Neutrophil (primary cell): ENCODE data around the gene NKX2-1.

Experiments
- H3K27ac ChIP-seq: fragments of 200-600 bp; sonication (generic); 2 replicates; pipeline ENCODE4 v1.5.1; 2016; ENCODE audit warnings: mild to moderate bottlenecking, moderate library complexity
- H3K27me3 ChIP-seq: fragments of 200-600 bp; sonication (generic); 2 replicates; pipeline ENCODE4 v1.6.0; 2016; ENCODE audit warnings: mild to moderate bottlenecking
- H3K36me3 ChIP-seq: fragments of 200-600 bp; sonication (generic); 2 replicates; pipeline ENCODE4 v1.5.1; 2017
- H3K4me1 ChIP-seq, 2 experiments: fragments of 200-600 bp in 1 of 2; sonication (generic) in 1 of 2; 1 replicate in 1 of 2; 2 replicates in 1 of 2; pipeline versions ENCODE4 v1.5.1 to v1.6.1; 2013 to 2016; ENCODE audit warnings: low read depth in 1 of 2, low read length in 1 of 2, mild to moderate bottlenecking in 1 of 2, moderate library complexity in 1 of 2; ENCODE audit not compliant: control insufficient read depth in 1 of 2, insufficient read depth in 1 of 2
- H3K4me3 ChIP-seq, 2 experiments: fragments of 200-600 bp in 1 of 2; sonication (generic) in 1 of 2; 1 replicate in 1 of 2; 2 replicates in 1 of 2; pipeline ENCODE4 v1.5.1; 2013 to 2016; ENCODE audit warnings: low read depth in 1 of 2, low read length in 1 of 2, mild to moderate bottlenecking in 1 of 2, moderate library complexity in 1 of 2
- H3K9me3 ChIP-seq: fragments of 200-600 bp; sonication (generic); 2 replicates; pipeline ENCODE4 v1.5.1; 2016
- TF ChIP-seq, protein P1 (sequence below): fragments of 200-600 bp; sonication (generic); IDR thresholded peaks from 2 replicates; pipeline ENCODE4 v1.5.1; 2016; ENCODE audit warnings: antibody characterized with exemption

The NKX2-1 gene

DNA sequence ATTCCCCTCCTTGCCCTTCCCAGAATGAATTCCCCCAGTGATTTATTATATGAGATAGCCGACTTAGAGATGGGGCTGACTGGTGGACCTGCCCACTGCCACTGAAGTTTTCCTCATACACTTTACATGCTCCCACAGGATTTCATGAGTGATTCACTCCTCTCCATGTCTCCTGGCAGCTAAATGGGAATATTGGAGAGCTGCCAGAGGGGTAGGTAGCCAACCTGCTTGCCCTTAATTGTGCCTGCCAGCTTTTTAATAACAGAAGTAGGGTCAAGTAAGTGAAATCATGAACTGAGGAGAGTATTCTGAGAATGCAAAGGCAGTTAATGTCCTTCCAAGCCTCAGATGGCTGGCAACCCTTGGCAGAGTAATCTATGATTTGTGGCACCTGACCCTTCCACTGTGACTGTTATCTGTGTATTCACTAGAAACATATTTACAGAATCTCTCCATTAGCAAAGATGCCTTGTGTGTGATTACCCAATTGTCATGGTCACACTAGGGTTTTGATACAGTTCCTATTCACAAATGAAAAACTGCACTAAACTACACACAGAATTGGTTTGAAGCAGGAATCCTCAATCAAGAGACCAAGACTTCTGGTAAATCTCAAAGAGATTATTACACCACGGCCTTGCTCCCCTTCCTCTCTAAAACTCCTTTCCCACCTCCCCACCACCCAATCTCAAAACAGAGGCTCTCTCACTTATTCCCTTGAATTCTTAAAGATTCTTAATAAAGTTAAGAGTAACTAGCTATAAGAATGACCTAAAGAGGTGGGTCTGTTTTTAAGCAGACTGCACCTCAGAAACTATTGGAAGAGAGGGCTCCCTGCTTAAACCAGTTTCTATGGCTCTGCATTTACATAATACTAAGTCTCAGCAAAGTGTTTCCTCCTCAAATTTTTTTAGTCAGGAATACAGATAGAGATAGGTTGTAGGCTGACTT is 17.2 kb downstream of the NKX2-1 start:
- no peaks in the 10 kb centered on the region for H3K4me1 ChIP-seq
- TF ChIP-seq, protein P1, sequence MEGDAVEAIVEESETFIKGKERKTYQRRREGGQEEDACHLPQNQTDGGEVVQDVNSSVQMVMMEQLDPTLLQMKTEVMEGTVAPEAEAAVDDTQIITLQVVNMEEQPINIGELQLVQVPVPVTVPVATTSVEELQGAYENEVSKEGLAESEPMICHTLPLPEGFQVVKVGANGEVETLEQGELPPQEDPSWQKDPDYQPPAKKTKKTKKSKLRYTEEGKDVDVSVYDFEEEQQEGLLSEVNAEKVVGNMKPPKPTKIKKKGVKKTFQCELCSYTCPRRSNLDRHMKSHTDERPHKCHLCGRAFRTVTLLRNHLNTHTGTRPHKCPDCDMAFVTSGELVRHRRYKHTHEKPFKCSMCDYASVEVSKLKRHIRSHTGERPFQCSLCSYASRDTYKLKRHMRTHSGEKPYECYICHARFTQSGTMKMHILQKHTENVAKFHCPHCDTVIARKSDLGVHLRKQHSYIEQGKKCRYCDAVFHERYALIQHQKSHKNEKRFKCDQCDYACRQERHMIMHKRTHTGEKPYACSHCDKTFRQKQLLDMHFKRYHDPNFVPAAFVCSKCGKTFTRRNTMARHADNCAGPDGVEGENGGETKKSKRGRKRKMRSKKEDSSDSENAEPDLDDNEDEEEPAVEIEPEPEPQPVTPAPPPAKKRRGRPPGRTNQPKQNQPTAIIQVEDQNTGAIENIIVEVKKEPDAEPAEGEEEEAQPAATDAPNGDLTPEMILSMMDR: no peak
- no peaks in the 10 kb centered on the region for H3K36me3 ChIP-seq
- no peaks in the 10 kb centered on the region for H3K9me3 ChIP-seq
- peaks cover 98% of the 10 kb centered on the region for H3K27me3 ChIP-seq
- H3K27ac ChIP-seq: no peak overlapping the region
- H3K4me3 ChIP-seq: no peak overlapping the region

DNA sequence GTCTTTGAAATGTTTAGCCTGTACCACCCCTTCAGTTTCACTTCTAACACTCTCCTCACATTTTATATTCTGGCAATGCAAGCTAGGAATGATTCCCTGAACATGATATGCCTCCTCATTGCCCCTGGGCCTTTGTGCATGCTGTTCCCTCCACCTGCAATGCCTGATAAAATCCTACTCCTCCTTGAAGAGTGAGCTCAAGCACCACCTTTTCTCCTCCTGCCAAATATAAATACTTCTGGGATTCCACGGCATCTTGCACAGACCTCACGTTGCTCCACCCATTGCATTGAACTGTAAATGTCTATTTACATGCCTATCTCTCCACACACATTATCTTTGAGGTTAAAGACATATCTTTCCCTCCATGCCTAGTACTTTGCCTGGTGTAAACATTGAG is 21.1 kb downstream of the NKX2-1 start:
- H3K4me3 ChIP-seq: no peak overlapping the region
- H3K27ac ChIP-seq: no peak overlapping the region
- H3K9me3 ChIP-seq: no peaks in the 10 kb centered on the region
- no peaks in the 10 kb centered on the region for H3K36me3 ChIP-seq
- TF ChIP-seq, protein P1: no peak
- peaks cover 98% of the 10 kb centered on the region for H3K27me3 ChIP-seq
- H3K4me1 ChIP-seq: no peaks in the 10 kb centered on the region

DNA sequence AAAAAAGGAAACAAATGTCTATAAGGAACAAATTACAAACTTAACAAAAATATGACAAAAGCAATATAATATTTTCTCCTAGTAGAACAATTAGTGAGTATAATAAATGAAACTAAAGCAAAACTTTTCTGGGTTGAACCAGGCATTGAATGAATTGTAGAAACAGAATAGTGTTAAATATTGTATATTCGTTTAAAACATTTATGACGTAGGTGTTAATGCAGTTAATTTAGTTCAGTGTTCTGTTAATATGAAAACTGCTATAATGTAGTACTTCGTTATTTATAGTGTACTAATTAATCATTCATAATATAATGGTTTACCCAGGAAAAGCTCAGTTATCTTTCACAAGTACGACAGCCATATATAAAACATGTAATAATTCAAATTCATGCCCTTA is 23.7 kb downstream of the NKX2-1 start:
- Histone ChIP-seq H3K4me3 (no peak overlapping the region), H3K27me3 (peaks cover 98% of the 10 kb centered on the region), H3K27ac (no peak overlapping the region), H3K36me3 (no peaks in the 10 kb centered on the region), H3K4me1 (no peaks in the 10 kb centered on the region), H3K9me3 (no peaks in the 10 kb centered on the region)
- TF ChIP-seq, protein P1: no peak

DNA sequence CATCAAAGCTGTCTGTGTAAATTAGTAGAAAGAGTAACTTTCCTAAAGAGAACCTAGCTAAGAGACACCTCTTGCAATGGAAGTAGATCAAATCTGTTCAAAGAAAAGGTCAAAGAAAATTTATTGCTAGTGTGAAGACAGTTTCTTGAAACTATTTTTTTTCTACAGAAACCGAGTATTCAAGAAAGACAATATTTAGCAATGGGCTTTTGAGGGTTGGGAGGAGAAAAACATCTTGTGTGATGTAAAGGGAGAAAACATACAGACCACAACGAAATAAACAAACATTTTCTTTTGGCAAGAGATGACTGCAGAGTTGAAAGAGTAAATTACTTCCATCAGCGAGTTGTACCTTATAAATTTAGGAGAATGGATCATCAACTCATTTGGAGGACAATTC is 24.4 kb downstream of the NKX2-1 start:
- no peak overlapping the region for H3K27ac ChIP-seq
- H3K9me3 ChIP-seq: no peaks in the 10 kb centered on the region
- H3K36me3 ChIP-seq: no peaks in the 10 kb centered on the region
- peaks cover 95% of the 10 kb centered on the region for H3K27me3 ChIP-seq
- TF ChIP-seq, protein P1: no peak
- H3K4me3 ChIP-seq: no peak overlapping the region
- no peaks in the 10 kb centered on the region for H3K4me1 ChIP-seq

DNA sequence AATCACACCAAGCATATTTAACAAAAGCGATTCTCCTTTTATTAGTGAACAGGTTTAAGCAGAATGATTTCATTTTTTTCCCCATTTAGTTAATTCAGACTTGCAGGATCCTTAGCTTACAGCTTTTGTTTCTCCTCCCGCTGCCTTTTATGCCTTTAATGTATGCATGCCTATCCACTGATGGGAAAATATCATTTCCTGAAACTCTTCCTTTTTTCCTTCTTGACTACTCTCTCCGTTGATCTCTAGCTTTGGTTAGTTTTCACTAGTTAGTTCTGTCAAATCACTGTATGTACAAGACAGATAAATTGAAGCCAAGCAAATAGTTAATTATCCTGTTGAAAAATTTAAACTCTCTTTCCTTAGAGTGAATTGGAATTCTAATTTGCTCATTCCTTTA is 26.3 kb downstream of the NKX2-1 start:
- Histone ChIP-seq H3K27me3 (peaks cover 82% of the 10 kb centered on the region), H3K9me3 (no peaks in the 10 kb centered on the region), H3K36me3 (no peaks in the 10 kb centered on the region), H3K4me3 (no peak overlapping the region), H3K27ac (no peak overlapping the region), H3K4me1 (no peaks in the 10 kb centered on the region)
- TF ChIP-seq, protein P1: no peak
